Ovary (tissue), 10 donors: Measurements from ENCODE around the gene GNL3L. TPM values are rescaled to one million over a fixed set of nuclear protein-coding genes. Genes with fewer than 3 reads are reported as not detected.
A peak's percentile ranks its signal among the peaks of the same experiment; 100 is the strongest.
"Not testable (repeated sequence)": the region's sequence is repeated elsewhere in the genome, so short reads cannot be mapped to it uniquely, and the experiment has no call there.

Experiments used
- DNase-seq, 5 donors: peaks; one replicate each; pipeline ENCODE4 v3.0.0-alpha.2; 2019 to 2020
- H3K27ac ChIP-seq, 2 donors: fragments of 200-600 bp; one replicate each; pipeline versions ENCODE4 v1.5.1 to v1.8.0; 2019 to 2022
- H3K27me3 ChIP-seq: fragments of 200-600 bp; one replicate; pipeline ENCODE4 v1.8.0; 2022
- H3K36me3 ChIP-seq: fragments of 200-600 bp; sonication (generic); one replicate; pipeline ENCODE4 v1.5.1; 2019
- H3K4me1 ChIP-seq: one replicate; pipeline ENCODE4 v1.8.1; 2013; ENCODE audit warnings: mild to moderate bottlenecking, moderate library complexity; ENCODE audit not compliant: insufficient read depth
- H3K4me3 ChIP-seq: fragments of 200-600 bp; sonication (generic); one replicate; pipeline ENCODE4 v1.5.1; 2017
- H3K9me3 ChIP-seq, 2 donors: fragments of 200-600 bp in 1 of 2; sonication (generic) in 1 of 2; one replicate each; pipeline versions ENCODE4 v1.5.1 to v1.8.1; 2013 to 2019; ENCODE audit warnings: mild to moderate bottlenecking in 1 of 2, moderate library complexity in 1 of 2
- EP300 ChIP-seq: sonication (generic); formaldehyde crosslinking; IDR thresholded peaks from one replicate; pipeline ENCODE4 v1.6.1; 2017; ENCODE audit warnings: antibody characterized with exemption
- POLR2A ChIP-seq: fragments of 450-650 bp; IDR thresholded peaks from one replicate; pipeline ENCODE4 v1.6.1; 2017; ENCODE audit warnings: antibody characterized with exemption, mild to moderate bottlenecking, moderate library complexity
- WGBS, 3 donors: extraction: QIAGEN DNeasy Blood & Tissue Kit in 1 of 3; methylation state at CpG; one replicate each; pipeline versions ENCODE4 v1.1.5 to v1.1.7; 2013 to 2017; 5-methylcytosine and 5-hydroxymethylcytosine counted together
- intact Hi-C, 4 donors: fragments of 100-400 bp; cut with DNase I; formaldehyde crosslinking; loops; one replicate each; pipeline versions ENCODE4 v1.11.0 to v1.15.1; 2022 to 2023
- long read RNA-seq, 3 donors: library from polyadenylated mRNA in 2 of 3; unstranded in 2 of 3; transcript quantifications; one replicate each; pipeline ENCODE4 v2.0.0 and lab custom pipeline, GENCODE V29; 2021 to 2026
- polyA plus RNA-seq, 2 donors: library from polyadenylated mRNA; stranded (reverse); fragments of 200-250 nt in 1 of 2; fragments of 350-450 nt in 1 of 2; fragmentation: Illumina TruSeq in 1 of 2; extraction: RNeasy Lipid Tissue Mini Kit (QIAGEN cat#74804) in 1 of 2; gene quantifications; one replicate each; pipeline ENCODE4 v1.2.3, GENCODE V29; 2013 to 2014
- total RNA-seq, 7 donors: library from RNA; depleted of rRNA in 2 of 7; stranded (reverse); fragments of >200 nt in 2 of 7; fragmentation: NEBNext Ultra II Directional in 3 of 7; extraction: Animal tissue kit (Norgen Biotek cat#: 25700) in 3 of 7; gene quantifications; one replicate each; pipeline versions ENCODE4 v1.1.0 to v1.2.4, GENCODE V29; 2016 to 2023
- TF ChIP-seq, protein P1 (sequence below), 3 donors: fragments of 450-650 bp in 2 of 3; fragments of 200-600 bp in 1 of 3; IDR thresholded peaks; one replicate each; pipeline versions ENCODE4 v1.5.1 to v1.8.0; 2016 to 2022; ENCODE audit warnings: antibody characterized with exemption in 3 of 3, mild to moderate bottlenecking in 1 of 3
- donor health status: DM: no; HTN: no; CAD: no; lungs with moderate emphysema.
- donor health status: DM: no; HTN: no; CAD: no.
- donor health status: Bipolar disorder and iron deficiency.
- donor health status: DM: yes; HTN: yes; CAD: no.
- donor health status: DM: no; HTN: no; CAD: no.
- donor health status: DM: yes; HTN: yes; CAD: no.

GNL3L gene, protein sequence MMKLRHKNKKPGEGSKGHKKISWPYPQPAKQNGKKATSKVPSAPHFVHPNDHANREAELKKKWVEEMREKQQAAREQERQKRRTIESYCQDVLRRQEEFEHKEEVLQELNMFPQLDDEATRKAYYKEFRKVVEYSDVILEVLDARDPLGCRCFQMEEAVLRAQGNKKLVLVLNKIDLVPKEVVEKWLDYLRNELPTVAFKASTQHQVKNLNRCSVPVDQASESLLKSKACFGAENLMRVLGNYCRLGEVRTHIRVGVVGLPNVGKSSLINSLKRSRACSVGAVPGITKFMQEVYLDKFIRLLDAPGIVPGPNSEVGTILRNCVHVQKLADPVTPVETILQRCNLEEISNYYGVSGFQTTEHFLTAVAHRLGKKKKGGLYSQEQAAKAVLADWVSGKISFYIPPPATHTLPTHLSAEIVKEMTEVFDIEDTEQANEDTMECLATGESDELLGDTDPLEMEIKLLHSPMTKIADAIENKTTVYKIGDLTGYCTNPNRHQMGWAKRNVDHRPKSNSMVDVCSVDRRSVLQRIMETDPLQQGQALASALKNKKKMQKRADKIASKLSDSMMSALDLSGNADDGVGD
- total RNA-seq (10 to 100 TPM; 14.2 to 42.2 (median 24.6) TPM), polyA plus RNA-seq (10 to 100 TPM in 1 of 2 donors, 1 to 10 TPM in 1; 5.8 to 18.4 TPM)
- long read RNA-seq, donor 1, transcript GNL3L-202 (16 exons, 2,135 nt): minor isoform, 11 of 85 reads
- long read RNA-seq, donor 1, transcript GNL3L-201 (16 exons, 2,357 nt): major isoform, 39 of 85 reads
- long read RNA-seq, donor 1, partial matches to known transcripts: 15 of 85 reads
- long read RNA-seq, donor 1, other reads (novel, unspliced or antisense): 20 of 85 reads
- long read RNA-seq, donor 2, partial matches to known transcripts: 0 of 2 reads
- long read RNA-seq, donor 2, other reads (novel, unspliced or antisense): 0 of 2 reads
- long read RNA-seq, donor 3, partial matches to known transcripts: 1 of 5 reads
- long read RNA-seq, donor 3, other reads (novel, unspliced or antisense): 1 of 5 reads

GRCh38 chrX:54529552-54530356, at the start of gene GNL3L:
GNL3L (plus strand) TSS chrX:54530219; CDS start chrX:54532567, 2,348 bp downstream.
- intact Hi-C loops: loop anchor here in 1 of 4 donors (10.0 kb wide), 1 partner anchor 625 kb away; no protein-coding TSS in a partner anchor
- H3K27me3 ChIP-seq: no peaks in the 10 kb centered on the region
- 26 to 46% (median 42%) methylated on average over 48 to 51 of the region's 51 CpGs for WGBS, 3 donors
- H3K9me3 ChIP-seq: no peaks in the 10 kb centered on the region
- H3K36me3 ChIP-seq: no peaks in the 10 kb centered on the region
- H3K27ac ChIP-seq: peak within 1 kb of the TSS in 1 of 2 donors; percentile 58
- DNase-seq: peak; percentile 86 to 90 (median 87)
- peak within 1 kb of the TSS; percentile 41 for H3K4me3 ChIP-seq
- peaks cover 1% of the 10 kb centered on the region for H3K4me1 ChIP-seq
- TF ChIP-seq EP300 (no peak), POLR2A (peak; percentile 47)

DNA sequence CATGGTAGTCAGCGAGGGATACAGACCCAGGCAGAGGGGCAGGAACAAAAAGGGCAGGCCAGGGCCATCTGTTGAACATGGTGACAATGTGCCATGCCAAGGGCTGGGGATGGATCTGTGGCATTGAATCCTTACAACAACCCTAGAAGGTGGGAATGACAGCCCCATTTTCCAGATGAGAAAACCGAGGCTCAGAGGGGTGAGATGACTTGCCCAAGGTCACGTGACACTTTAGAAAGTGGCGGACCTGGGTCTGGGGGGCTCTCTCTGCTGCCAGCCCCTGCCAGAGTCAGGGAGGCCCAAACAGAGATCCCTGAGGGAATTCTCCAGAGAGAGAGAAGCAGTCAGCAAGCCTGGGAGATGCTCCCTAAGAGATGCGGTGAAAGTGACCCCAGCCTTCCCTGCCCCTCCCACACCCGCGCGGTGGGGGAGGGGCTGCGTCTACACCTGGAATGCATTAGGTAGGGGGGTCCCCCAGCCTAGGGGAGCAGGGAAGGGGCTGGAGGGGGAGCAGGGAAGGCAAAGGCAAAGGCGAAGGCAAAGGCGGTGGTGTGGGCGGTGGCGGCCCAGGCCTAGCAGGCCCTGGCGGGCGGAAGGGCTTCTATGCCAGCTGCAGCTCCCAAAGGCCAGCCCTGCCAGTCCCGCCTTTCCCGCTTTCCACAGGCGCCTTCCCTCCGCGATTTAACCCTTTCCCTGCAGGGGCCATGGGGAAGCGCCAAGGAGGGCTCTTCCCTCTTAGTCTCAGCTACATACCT, 47.0 kb upstream of the GNL3L start:
- DNase-seq: peak in 3 of 5 donors; percentile 36 to 47 (median 40)

GRCh38 chrX:54483946-54484345, 46.1 kb upstream of the GNL3L start:
- H3K4me1 ChIP-seq: no peaks in the 10 kb centered on the region
- WGBS, 3 donors: 62 to 73% (median 63%) methylated on average over 9 of the region's 9 CpGs
- no peaks in the 10 kb centered on the region for H3K27me3 ChIP-seq
- TF ChIP-seq, protein P1, sequence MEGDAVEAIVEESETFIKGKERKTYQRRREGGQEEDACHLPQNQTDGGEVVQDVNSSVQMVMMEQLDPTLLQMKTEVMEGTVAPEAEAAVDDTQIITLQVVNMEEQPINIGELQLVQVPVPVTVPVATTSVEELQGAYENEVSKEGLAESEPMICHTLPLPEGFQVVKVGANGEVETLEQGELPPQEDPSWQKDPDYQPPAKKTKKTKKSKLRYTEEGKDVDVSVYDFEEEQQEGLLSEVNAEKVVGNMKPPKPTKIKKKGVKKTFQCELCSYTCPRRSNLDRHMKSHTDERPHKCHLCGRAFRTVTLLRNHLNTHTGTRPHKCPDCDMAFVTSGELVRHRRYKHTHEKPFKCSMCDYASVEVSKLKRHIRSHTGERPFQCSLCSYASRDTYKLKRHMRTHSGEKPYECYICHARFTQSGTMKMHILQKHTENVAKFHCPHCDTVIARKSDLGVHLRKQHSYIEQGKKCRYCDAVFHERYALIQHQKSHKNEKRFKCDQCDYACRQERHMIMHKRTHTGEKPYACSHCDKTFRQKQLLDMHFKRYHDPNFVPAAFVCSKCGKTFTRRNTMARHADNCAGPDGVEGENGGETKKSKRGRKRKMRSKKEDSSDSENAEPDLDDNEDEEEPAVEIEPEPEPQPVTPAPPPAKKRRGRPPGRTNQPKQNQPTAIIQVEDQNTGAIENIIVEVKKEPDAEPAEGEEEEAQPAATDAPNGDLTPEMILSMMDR (IDR thresholded peaks at IDR 0.05): no peak
- TF ChIP-seq POLR2A (no peak), EP300 (no peak)
- H3K36me3 ChIP-seq: no peaks in the 10 kb centered on the region
- H3K9me3 ChIP-seq: no peaks in the 10 kb centered on the region
- peak overlapping the region in 1 of 2 donors; percentile 65 for H3K27ac ChIP-seq
- no peak for DNase-seq
- H3K4me3 ChIP-seq: no peak overlapping the region
- intact Hi-C loops: no loop called here

More for the DNA sequence above, 47.0 kb upstream of the GNL3L start:
- intact Hi-C loops: no loop called here
- no peaks in the 10 kb centered on the region for H3K27me3 ChIP-seq
- TF ChIP-seq POLR2A: no peak
- TF ChIP-seq EP300: no peak
- TF ChIP-seq, protein P1 (IDR thresholded peaks at IDR 0.05): no peak
- no peaks in the 10 kb centered on the region for H3K9me3 ChIP-seq
- no peaks in the 10 kb centered on the region for H3K4me1 ChIP-seq
- no peak overlapping the region for H3K4me3 ChIP-seq
- H3K36me3 ChIP-seq: no peaks in the 10 kb centered on the region
- 16 to 32% (median 28%) methylated on average over 21 of the region's 21 CpGs for WGBS, 3 donors
- H3K27ac ChIP-seq: peak overlapping the region in 1 of 2 donors; percentile 65

DNA sequence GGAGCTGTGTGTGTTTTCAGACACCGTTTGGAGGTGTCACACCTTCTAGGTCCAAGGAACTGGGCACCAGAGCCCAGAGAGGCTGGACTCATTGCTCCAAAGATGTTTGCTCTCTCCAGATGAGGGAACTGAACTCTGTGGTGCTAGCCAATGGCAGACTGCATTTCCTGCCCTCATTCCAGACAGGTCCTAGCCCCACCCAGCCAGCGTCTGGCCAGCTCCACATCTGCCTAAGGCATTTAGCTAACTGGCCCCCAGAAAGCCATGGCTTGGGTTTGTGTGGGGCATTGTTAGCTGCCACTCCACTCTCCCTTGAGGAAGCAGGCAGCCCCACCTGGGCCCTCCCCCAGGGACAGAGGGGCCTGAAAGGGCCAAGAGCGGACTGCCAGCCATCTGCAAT, 45.4 kb upstream of the GNL3L start:
- no peak overlapping the region for H3K27ac ChIP-seq
- TF ChIP-seq, protein P1 (IDR thresholded peaks at IDR 0.05): no peak
- no peak for TF ChIP-seq POLR2A
- TF ChIP-seq EP300: no peak

GRCh38 chrX:54489819-54490218, 40.2 kb upstream of the GNL3L start:
- H3K4me1 ChIP-seq, intact Hi-C loops, H3K36me3 ChIP-seq, H3K27me3 ChIP-seq, H3K9me3 ChIP-seq, H3K27ac ChIP-seq, DNase-seq, H3K4me3 ChIP-seq: not testable (repeated sequence)
- 86 to 89% (median 86%) methylated on average over 5 of the region's 5 CpGs for WGBS, 3 donors

More for the DNA sequence above, 45.4 kb upstream of the GNL3L start:
- no peaks in the 10 kb centered on the region for H3K27me3 ChIP-seq
- H3K9me3 ChIP-seq: no peaks in the 10 kb centered on the region
- no peaks in the 10 kb centered on the region for H3K36me3 ChIP-seq
- intact Hi-C loops: no loop called here
- no peaks in the 10 kb centered on the region for H3K4me1 ChIP-seq
- WGBS, 3 donors: 28 to 45% (median 38%) methylated on average over 3 of the region's 3 CpGs
- H3K4me3 ChIP-seq: no peak overlapping the region
- no peak for DNase-seq
